Neural cell (in vitro differentiated cells): ENCODE measurements around the gene CFAP45.

Source experiments
- CTCF ChIP-seq: fragments of 450-650 bp; IDR thresholded peaks from 2 replicates; pipeline ENCODE4 v1.5.1; 2014; ENCODE audit warnings: antibody characterized with exemption, mild to moderate bottlenecking, moderate library complexity; ENCODE audit not compliant: poor library complexity, severe bottlenecking
- EP300 ChIP-seq: fragments of 450-650 bp; conservative IDR thresholded peaks from 2 replicates; pipeline ENCODE4 v1.6.1; 2014; ENCODE audit warnings: antibody characterized with exemption, mild to moderate bottlenecking, moderate library complexity; ENCODE audit not compliant: poor library complexity, severe bottlenecking
- EZH2 ChIP-seq: fragments of 200-600, 300-800 bp; shearing (Covaris generic), sonication (generic); IDR thresholded peaks from 2 replicates; pipeline ENCODE4 v1.6.1; 2014; ENCODE audit warnings: antibody characterized with exemption, low read length, borderline replicate concordance, mild to moderate bottlenecking; ENCODE audit not compliant: insufficient read depth, poor library complexity, severe bottlenecking
- MXI1 ChIP-seq: fragments of 450-650 bp; conservative IDR thresholded peaks from 2 replicates; pipeline ENCODE4 v1.6.1; 2014; ENCODE audit warnings: antibody characterized with exemption, mild to moderate bottlenecking; ENCODE audit not compliant: poor library complexity, severe bottlenecking
- POLR2AphosphoS5 ChIP-seq: IDR thresholded peaks from 2 replicates; pipeline ENCODE4 v1.6.1; 2012
- RAD21 ChIP-seq: fragments of 450-650 bp; conservative IDR thresholded peaks from 2 replicates; pipeline ENCODE4 v1.6.1; 2014; ENCODE audit warnings: antibody characterized with exemption, mild to moderate bottlenecking, moderate library complexity
- REST ChIP-seq: IDR thresholded peaks from 2 replicates; pipeline ENCODE4 v1.6.1; 2012; ENCODE audit warnings: borderline replicate concordance
- SMC3 ChIP-seq: fragments of 450-650 bp; conservative IDR thresholded peaks from 2 replicates; pipeline ENCODE4 v1.6.1; 2014; ENCODE audit warnings: antibody characterized with exemption, mild to moderate bottlenecking, moderate library complexity; ENCODE audit not compliant: poor library complexity
- TAF1 ChIP-seq: IDR thresholded peaks from 2 replicates; pipeline ENCODE4 v1.6.1; 2012; ENCODE audit warnings: low read depth

GRCh38 chr1:159924791-159925718 lies 25.1 kb upstream of the CFAP45 start, which contains the start of gene TAGLN2:
- TF ChIP-seq CTCF (no peak), TAF1 (no peak), POLR2AphosphoS5 (no peak), RAD21 (no peak), MXI1 (no peak), EZH2 (no peak), EP300 (no peak), REST (no peak), SMC3 (no peak)
